ENCODE data around the gene GNAI3.
A peak's percentile ranks its signal among the peaks of the same experiment; 100 is the strongest.

Gene GNAI3

GRCh38 chr1:109565241-109565640, 16.8 kb downstream of the GNAI3 start:
- no peak overlapping the region for H3K27ac ChIP-seq (ENCODE audit: low read depth, low read length)
- peaks cover 98% of the 10 kb centered on the region for H3K79me2 ChIP-seq (ENCODE audit: control insufficient read depth, low read length)
- peaks cover 25% of the 10 kb centered on the region for H3K4me1 ChIP-seq (ENCODE audit: control insufficient read depth, low read length)
- no peaks in the 10 kb centered on the region for H3K9me3 ChIP-seq (ENCODE audit: control insufficient read depth, insufficient read depth, low read length)
- H3K9me2 ChIP-seq (replicated peaks; ENCODE audit: control insufficient read depth, low read length) = no peaks in the 10 kb centered on the region
- no peak overlapping the region for H3K4me2 ChIP-seq (ENCODE audit: low read length)
- no peak overlapping the region for H3K4me3 ChIP-seq (ENCODE audit: low read length)
- no peaks in the 10 kb centered on the region for H3F3A ChIP-seq (ENCODE audit: control insufficient read depth, insufficient read depth)
- H3K27me3 ChIP-seq (ENCODE audit: control insufficient read depth, low read length) = no peaks in the 10 kb centered on the region
- H3K36me3 ChIP-seq (ENCODE audit: control insufficient read depth, low read length) = no peaks in the 10 kb centered on the region
- peaks cover 14% of the 10 kb centered on the region; the same call in 1 of the 2 replicates for H4K20me1 ChIP-seq (ENCODE audit: control insufficient read depth, insufficient read depth, low read depth, low read length)
- TF ChIP-seq, protein P1, sequence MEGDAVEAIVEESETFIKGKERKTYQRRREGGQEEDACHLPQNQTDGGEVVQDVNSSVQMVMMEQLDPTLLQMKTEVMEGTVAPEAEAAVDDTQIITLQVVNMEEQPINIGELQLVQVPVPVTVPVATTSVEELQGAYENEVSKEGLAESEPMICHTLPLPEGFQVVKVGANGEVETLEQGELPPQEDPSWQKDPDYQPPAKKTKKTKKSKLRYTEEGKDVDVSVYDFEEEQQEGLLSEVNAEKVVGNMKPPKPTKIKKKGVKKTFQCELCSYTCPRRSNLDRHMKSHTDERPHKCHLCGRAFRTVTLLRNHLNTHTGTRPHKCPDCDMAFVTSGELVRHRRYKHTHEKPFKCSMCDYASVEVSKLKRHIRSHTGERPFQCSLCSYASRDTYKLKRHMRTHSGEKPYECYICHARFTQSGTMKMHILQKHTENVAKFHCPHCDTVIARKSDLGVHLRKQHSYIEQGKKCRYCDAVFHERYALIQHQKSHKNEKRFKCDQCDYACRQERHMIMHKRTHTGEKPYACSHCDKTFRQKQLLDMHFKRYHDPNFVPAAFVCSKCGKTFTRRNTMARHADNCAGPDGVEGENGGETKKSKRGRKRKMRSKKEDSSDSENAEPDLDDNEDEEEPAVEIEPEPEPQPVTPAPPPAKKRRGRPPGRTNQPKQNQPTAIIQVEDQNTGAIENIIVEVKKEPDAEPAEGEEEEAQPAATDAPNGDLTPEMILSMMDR (IDR thresholded peaks at IDR 0.05; ENCODE audit: low read depth, low read length, poor library complexity, severe bottlenecking) = no peak
- no peak for TF ChIP-seq EZH2phosphoT487 (IDR thresholded peaks at IDR 0.05; ENCODE audit: borderline replicate concordance, low read length)

GRCh38 chr1:109566982-109567381, 18.6 kb downstream of the GNAI3 start:
- Histone ChIP-seq H3K79me2 (ENCODE audit: control insufficient read depth, low read length) (peaks cover 96% of the 10 kb centered on the region), H3K4me1 (ENCODE audit: control insufficient read depth, low read length) (peaks cover 25% of the 10 kb centered on the region), H3K36me3 (ENCODE audit: control insufficient read depth, low read length) (no peaks in the 10 kb centered on the region), H4K20me1 (ENCODE audit: control insufficient read depth, insufficient read depth, low read depth, low read length) (peaks cover 13% of the 10 kb centered on the region; the same call in 1 of the 2 replicates), H3K27ac (ENCODE audit: low read depth, low read length) (no peak overlapping the region), H3K4me2 (ENCODE audit: low read length) (no peak overlapping the region), H3K9me2 (replicated peaks; ENCODE audit: control insufficient read depth, low read length) (no peaks in the 10 kb centered on the region), H3K9me3 (ENCODE audit: control insufficient read depth, insufficient read depth, low read length) (no peaks in the 10 kb centered on the region), H3K4me3 (ENCODE audit: low read length) (no peak overlapping the region), H3K27me3 (ENCODE audit: control insufficient read depth, low read length) (no peaks in the 10 kb centered on the region), H3F3A (ENCODE audit: control insufficient read depth, insufficient read depth) (no peaks in the 10 kb centered on the region)
- TF ChIP-seq EZH2phosphoT487 (IDR thresholded peaks at IDR 0.05; ENCODE audit: borderline replicate concordance, low read length) = no peak
- TF ChIP-seq, protein P1 (IDR thresholded peaks at IDR 0.05; ENCODE audit: low read depth, low read length, poor library complexity, severe bottlenecking) = no peak

GRCh38 chr1:109567877-109568672, 19.7 kb downstream of the GNAI3 start:
- Histone ChIP-seq H3F3A (ENCODE audit: control insufficient read depth, insufficient read depth) (no peaks in the 10 kb centered on the region), H4K20me1 (ENCODE audit: control insufficient read depth, insufficient read depth, low read depth, low read length) (peaks cover 10% of the 10 kb centered on the region; the same call in 1 of the 2 replicates), H3K4me2 (ENCODE audit: low read length) (0 out of 2 replicates have a peak overlapping the region, but pooled peaks have one; percentile 32), H3K9me3 (ENCODE audit: control insufficient read depth, insufficient read depth, low read length) (no peaks in the 10 kb centered on the region), H3K4me3 (ENCODE audit: low read length) (no peak overlapping the region), H3K9me2 (replicated peaks; ENCODE audit: control insufficient read depth, low read length) (no peaks in the 10 kb centered on the region), H3K79me2 (ENCODE audit: control insufficient read depth, low read length) (peaks cover 94% of the 10 kb centered on the region), H3K36me3 (ENCODE audit: control insufficient read depth, low read length) (no peaks in the 10 kb centered on the region), H3K4me1 (ENCODE audit: control insufficient read depth, low read length) (peaks cover 25% of the 10 kb centered on the region), H3K27ac (ENCODE audit: low read depth, low read length) (no peak overlapping the region), H3K27me3 (ENCODE audit: control insufficient read depth, low read length) (no peaks in the 10 kb centered on the region)
- no peak for TF ChIP-seq EZH2phosphoT487 (IDR thresholded peaks at IDR 0.05; ENCODE audit: borderline replicate concordance, low read length)
- TF ChIP-seq, protein P1 (IDR thresholded peaks at IDR 0.05; ENCODE audit: low read depth, low read length, poor library complexity, severe bottlenecking) = no peak
